Type B pancreatic cell (in vitro differentiated cells): ENCODE data around the gene EI24. TPM values are rescaled to one million over a fixed set of nuclear protein-coding genes. Genes with fewer than 3 reads are reported as not detected.

Experiments used
- DNase-seq: peaks from one replicate; pipeline ENCODE4 v3.0.0; 2021; ENCODE audit warnings: mixed read lengths; ENCODE audit not compliant: unreplicated experiment; ENCODE audit errors: extremely low spot score
- H3K27ac Mint-ChIP-seq: 2 replicates; pipeline ENCODE4 v1.8.0; 2021; ENCODE audit warnings: mild to moderate bottlenecking, mixed read lengths
- H3K27me3 Mint-ChIP-seq: 2 replicates; pipeline ENCODE4 v1.8.0; 2021; ENCODE audit warnings: mixed read lengths
- H3K36me3 Mint-ChIP-seq: 2 replicates; pipeline ENCODE4 v1.8.0; 2021; ENCODE audit warnings: mixed read lengths
- H3K4me1 Mint-ChIP-seq: one replicate; pipeline ENCODE4 v1.8.0; 2021; ENCODE audit warnings: mixed read lengths; ENCODE audit not compliant: unreplicated experiment
- H3K4me3 Mint-ChIP-seq: 2 replicates; pipeline ENCODE4 v1.8.0; 2021; ENCODE audit warnings: mild to moderate bottlenecking, mixed read lengths
- H3K9me3 Mint-ChIP-seq: 2 replicates; pipeline ENCODE4 v1.8.0; 2021; ENCODE audit warnings: mixed read lengths
- total RNA-seq: library from RNA; stranded (reverse); gene quantifications from 2 replicates; pipeline ENCODE4 v1.2.1, GENCODE V29; 2021; ENCODE audit warnings: low replicate concordance
- TF ChIP-seq, protein P1 (sequence below): fragments of 200-600 bp; sonication (generic); conservative IDR thresholded peaks from 2 replicates; pipeline ENCODE4 v1.5.0; 2021; ENCODE audit warnings: antibody characterized with exemption, mild to moderate bottlenecking

Gene EI24
- total RNA-seq, 1 donor from 2014 or later = 102 TPM

DNA sequence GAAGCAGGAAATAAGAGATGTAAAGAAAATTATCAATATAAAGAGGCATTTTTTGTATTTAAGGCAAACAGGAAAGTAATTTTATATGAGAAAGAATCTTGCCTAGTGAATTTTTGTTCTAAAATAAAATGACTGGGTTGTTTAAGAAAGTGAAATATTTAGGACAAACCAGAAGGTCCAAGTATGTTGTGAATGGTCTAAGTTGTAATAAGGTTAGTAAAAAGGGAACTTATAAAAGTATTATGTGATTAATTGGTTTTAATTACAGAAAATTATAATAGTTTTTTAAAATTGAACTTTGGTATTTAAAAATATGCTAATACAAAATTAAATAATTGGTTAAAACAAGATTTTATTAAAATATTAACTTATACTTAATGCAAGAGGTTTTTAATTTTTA lies 26.6 kb upstream of the EI24 start:
- H3K9me3 Mint-ChIP-seq = no peaks in the 10 kb centered on the region
- TF ChIP-seq, protein P1, sequence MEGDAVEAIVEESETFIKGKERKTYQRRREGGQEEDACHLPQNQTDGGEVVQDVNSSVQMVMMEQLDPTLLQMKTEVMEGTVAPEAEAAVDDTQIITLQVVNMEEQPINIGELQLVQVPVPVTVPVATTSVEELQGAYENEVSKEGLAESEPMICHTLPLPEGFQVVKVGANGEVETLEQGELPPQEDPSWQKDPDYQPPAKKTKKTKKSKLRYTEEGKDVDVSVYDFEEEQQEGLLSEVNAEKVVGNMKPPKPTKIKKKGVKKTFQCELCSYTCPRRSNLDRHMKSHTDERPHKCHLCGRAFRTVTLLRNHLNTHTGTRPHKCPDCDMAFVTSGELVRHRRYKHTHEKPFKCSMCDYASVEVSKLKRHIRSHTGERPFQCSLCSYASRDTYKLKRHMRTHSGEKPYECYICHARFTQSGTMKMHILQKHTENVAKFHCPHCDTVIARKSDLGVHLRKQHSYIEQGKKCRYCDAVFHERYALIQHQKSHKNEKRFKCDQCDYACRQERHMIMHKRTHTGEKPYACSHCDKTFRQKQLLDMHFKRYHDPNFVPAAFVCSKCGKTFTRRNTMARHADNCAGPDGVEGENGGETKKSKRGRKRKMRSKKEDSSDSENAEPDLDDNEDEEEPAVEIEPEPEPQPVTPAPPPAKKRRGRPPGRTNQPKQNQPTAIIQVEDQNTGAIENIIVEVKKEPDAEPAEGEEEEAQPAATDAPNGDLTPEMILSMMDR = no peak
- no peak overlapping the region for H3K4me3 Mint-ChIP-seq
- no peaks in the 10 kb centered on the region for H3K4me1 Mint-ChIP-seq
- H3K27me3 Mint-ChIP-seq = no peaks in the 10 kb centered on the region
- DNase-seq = no peak
- H3K27ac Mint-ChIP-seq = no peak overlapping the region
- H3K36me3 Mint-ChIP-seq = no peaks in the 10 kb centered on the region

DNA sequence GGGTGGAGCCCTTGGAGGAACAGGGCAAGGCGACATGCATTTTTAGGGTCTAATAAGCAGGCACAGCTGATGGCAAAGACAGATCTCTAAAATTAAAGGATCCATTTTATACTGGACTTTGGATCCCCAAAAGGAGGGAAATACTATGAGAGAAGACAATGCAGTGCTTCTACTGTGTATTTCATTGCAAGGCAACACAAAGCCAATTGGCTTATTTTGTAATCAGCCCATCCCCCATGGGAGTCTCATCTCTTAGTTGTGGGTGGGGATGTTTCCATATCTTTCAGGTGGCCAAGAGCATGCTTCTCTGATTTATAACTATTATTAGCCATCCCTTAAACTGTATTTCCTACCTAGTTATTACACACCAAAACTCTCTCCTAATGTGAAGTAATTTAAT lies 18.5 kb upstream of the EI24 start:
- H3K27me3 Mint-ChIP-seq = no peaks in the 10 kb centered on the region
- no peak overlapping the region for H3K4me3 Mint-ChIP-seq
- no peaks in the 10 kb centered on the region for H3K36me3 Mint-ChIP-seq
- no peak overlapping the region for H3K27ac Mint-ChIP-seq
- H3K4me1 Mint-ChIP-seq = no peaks in the 10 kb centered on the region
- DNase-seq = no peak
- H3K9me3 Mint-ChIP-seq = peaks cover 5% of the 10 kb centered on the region
- TF ChIP-seq, protein P1 = no peak

DNA sequence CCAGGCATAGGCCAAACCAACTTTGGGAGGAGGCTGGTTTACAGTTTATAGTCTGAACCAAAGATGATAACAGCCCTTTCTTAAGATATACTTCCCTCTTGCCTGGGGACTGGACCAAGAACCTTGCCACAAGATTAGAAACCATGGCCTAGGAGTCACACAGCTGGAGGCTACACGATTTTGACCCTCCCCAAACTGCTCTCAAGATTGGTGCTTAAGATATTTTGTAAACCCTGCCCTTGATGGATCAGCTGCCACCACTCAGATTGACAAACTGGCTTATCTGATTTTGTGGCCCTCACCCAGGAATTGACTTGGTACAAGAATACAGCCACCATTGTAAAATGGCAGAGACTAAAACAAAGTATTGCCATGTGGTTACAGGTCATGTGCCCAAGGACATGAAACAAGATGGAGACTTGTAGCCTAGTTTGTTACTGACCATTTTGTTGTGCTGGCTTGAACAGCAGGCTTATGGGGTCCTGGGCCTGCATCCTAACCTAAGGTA lies 17.4 kb upstream of the EI24 start:
- Mint-ChIP-seq H3K4me1 (no peaks in the 10 kb centered on the region), H3K27me3 (no peaks in the 10 kb centered on the region), H3K36me3 (no peaks in the 10 kb centered on the region), H3K4me3 (no peak overlapping the region), H3K9me3 (peaks cover 5% of the 10 kb centered on the region), H3K27ac (no peak overlapping the region)
- DNase-seq = no peak
- TF ChIP-seq, protein P1 = no peak

DNA sequence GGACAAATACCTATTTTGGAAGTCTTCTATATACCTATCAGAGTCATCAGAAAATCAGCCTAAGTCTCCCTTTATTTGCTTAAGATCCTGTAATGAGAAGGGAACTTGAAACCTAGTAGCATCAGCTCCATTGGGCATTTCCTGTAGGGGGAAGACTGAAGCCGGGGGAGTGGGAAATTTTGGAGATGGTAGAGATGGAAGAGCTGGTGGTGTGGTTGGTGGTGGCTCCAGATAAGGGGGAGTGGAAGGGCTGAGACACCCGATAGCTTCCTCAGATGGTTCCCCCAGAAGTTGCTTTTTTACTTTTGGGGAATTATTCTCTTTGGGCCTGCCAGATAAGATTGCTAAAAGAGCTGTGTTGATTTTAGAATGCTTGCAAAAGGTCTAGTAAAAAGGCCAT lies 16.4 kb upstream of the EI24 start:
- DNase-seq = no peak
- no peak overlapping the region for H3K27ac Mint-ChIP-seq
- H3K9me3 Mint-ChIP-seq = peaks cover 5% of the 10 kb centered on the region
- H3K27me3 Mint-ChIP-seq = no peaks in the 10 kb centered on the region
- no peaks in the 10 kb centered on the region for H3K36me3 Mint-ChIP-seq
- H3K4me1 Mint-ChIP-seq = no peaks in the 10 kb centered on the region
- TF ChIP-seq, protein P1 = no peak
- H3K4me3 Mint-ChIP-seq = no peak overlapping the region

DNA sequence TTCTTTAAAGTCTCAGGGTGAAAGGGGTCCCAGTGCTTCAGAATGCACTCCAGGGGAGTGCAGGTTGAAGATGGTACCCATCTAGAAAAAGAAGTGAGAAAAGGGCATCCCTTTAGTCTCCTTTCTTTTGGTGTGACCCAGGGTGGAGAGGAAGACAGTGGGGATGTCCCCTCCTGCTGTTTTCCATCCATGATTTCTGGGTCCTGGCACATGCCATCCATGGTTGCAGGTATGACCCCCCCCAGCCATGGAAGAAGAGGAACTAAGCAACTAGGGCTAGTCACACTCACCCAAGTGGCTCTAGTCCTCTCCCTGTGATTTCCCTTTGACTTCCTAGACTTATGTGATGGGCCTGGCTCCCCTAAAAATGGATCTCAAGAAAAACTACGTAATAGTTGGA lies 15.9 kb upstream of the EI24 start:
- DNase-seq = no peak
- Mint-ChIP-seq H3K4me1 (no peaks in the 10 kb centered on the region), H3K27me3 (no peaks in the 10 kb centered on the region), H3K36me3 (no peaks in the 10 kb centered on the region), H3K27ac (no peak overlapping the region), H3K9me3 (peaks cover 5% of the 10 kb centered on the region), H3K4me3 (no peak overlapping the region)
- TF ChIP-seq, protein P1 = no peak

DNA sequence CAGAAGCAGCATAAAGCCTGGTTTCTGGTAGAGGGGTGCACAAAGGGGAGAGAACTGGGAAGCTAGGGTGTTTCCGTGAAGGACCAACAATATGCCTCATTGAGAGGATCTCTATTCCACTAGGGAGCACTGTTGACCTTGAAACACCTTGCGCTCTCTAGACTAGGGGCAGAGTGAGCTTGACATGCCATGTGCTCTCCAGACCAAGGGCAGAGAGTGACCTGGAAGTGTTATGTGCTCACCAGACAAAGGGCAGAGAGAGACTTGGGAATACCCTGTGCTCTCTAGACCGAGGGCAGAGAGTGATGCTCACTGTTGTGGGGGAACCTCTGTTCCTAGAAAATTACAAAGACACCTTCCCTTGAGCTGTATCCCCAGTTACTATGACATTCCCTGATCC lies 15.2 kb upstream of the EI24 start:
- Mint-ChIP-seq H3K27ac (no peak overlapping the region), H3K4me3 (no peak overlapping the region), H3K36me3 (no peaks in the 10 kb centered on the region), H3K9me3 (peaks cover 5% of the 10 kb centered on the region), H3K4me1 (no peaks in the 10 kb centered on the region), H3K27me3 (no peaks in the 10 kb centered on the region)
- no peak for DNase-seq
- TF ChIP-seq, protein P1 = no peak
